ENCODE measurements around the gene EIF4A3.

- TF ChIP-seq CTCF (conservative IDR thresholded peaks at IDR 0.05; ENCODE audit: low read depth, low read length): no peak
- no peak for TF ChIP-seq EZH2 (IDR thresholded peaks at IDR 0.05; ENCODE audit: borderline replicate concordance, low read depth, low read length, poor library complexity, severe bottlenecking)
These were observed 8.0 kb downstream of the EIF4A3 start for GRCh38 chr17:80138856-80139426.
